ENCODE results near the gene OR51A7. TPM values are rescaled to one million over a fixed set of nuclear protein-coding genes. Genes with fewer than 3 reads are reported as not detected.

Gene OR51A7
- total and polyA plus RNA-seq, 2 of the 8 experiments (the other 6 are each of a cell fraction or from before 2014, with no cell fraction given): not detected

- H3K79me2 ChIP-seq (ENCODE audit: control insufficient read depth in 1 of 2, insufficient read depth in 2 of 2, low read length in 2 of 2): no peaks in the 10 kb centered on the region
- 88% methylated on average over 3 of the region's 3 CpGs; no CpG with 5 or more reads in 1 of the 2 experiments for WGBS, 2 experiments (ENCODE audit: extremely low coverage in 1 of 2, insufficient coverage in 1 of 2, insufficient read length in 1 of 2, insufficient replicate concordance in 2 of 2, low coverage in 1 of 2, low lambda C conversion rate in 2 of 2, missing lambda C conversion rate in 1 of 2)
- CTCF ChIA-PET (ENCODE audit: partially characterized antibody): no interaction called here
- TF ChIP-seq PHF8 (conservative IDR thresholded peaks at IDR 0.05; ENCODE audit: low read depth, low read length): no peak
- no peak for TF ChIP-seq RNF2 (IDR thresholded peaks at IDR 0.05; ENCODE audit: borderline replicate concordance, low read depth, low read length, missing control alignments, poor library complexity, severe bottlenecking)
- no peak for TF ChIP-seq RBBP5 (IDR thresholded peaks at IDR 0.05; ENCODE audit: borderline replicate concordance, low read depth, low read length)
- no peak for TF ChIP-seq JUND (IDR thresholded peaks at IDR 0.05; ENCODE audit: low read length)
Observed at GRCh38 chr11:4886186-4886585, 17.4 kb upstream of the OR51A7 start.

More at GRCh38 chr11:4886186-4886585, 17.4 kb upstream of the OR51A7 start:
- Histone ChIP-seq H3K23ac (ENCODE audit: insufficient read length) (no peak overlapping the region), H3K36me3 (ENCODE audit: control insufficient read depth in 2 of 4, insufficient read depth in 4 of 4, low read length in 3 of 4) (no peaks in the 10 kb centered on the region), H3K4me2 (ENCODE audit: insufficient read depth in 1 of 2, low read depth in 2 of 2, low read length in 2 of 2) (no peak overlapping the region), H3K14ac (ENCODE audit: insufficient read length) (no peak overlapping the region), H3K9ac (replicated peaks in 1 of 4; ENCODE audit: extremely low read depth in 1 of 4, low read depth in 3 of 4, low read length in 3 of 4) (no peak overlapping the region), H3K4ac (replicated peaks; ENCODE audit: insufficient read length, low read depth, low read length) (no peak overlapping the region), H2AFZ (ENCODE audit: low read length) (no peak overlapping the region), H4K8ac (ENCODE audit: extremely low read depth, insufficient read depth, low read length) (no peak overlapping the region), H2BK12ac (ENCODE audit: low read depth, low read length) (no peak overlapping the region), H2BK5ac (ENCODE audit: low read depth, low read length) (no peak overlapping the region), H3K4me3 (ENCODE audit: extremely low read depth in 1 of 4, insufficient read depth in 2 of 4, low read depth in 3 of 4, low read length in 4 of 4) (no peak overlapping the region), H2BK15ac (ENCODE audit: low read length) (no peak overlapping the region), H3K9me3 (ENCODE audit: insufficient read depth in 2 of 2, low read depth in 1 of 2, low read length in 1 of 2) (no peaks in the 10 kb centered on the region), H2BK20ac (ENCODE audit: low read length) (no peak overlapping the region), H3K27me3 (replicated peaks in 1 of 4; ENCODE audit: control insufficient read depth in 3 of 4, extremely low read depth in 1 of 4, insufficient read depth in 3 of 4, low read length in 3 of 4) (no peaks in the 10 kb centered on the region), H2AK5ac (ENCODE audit: low read depth, low read length) (no peak overlapping the region), H2BK120ac (replicated peaks; ENCODE audit: low read depth, low read length) (no peak overlapping the region), H3K23me2 (ENCODE audit: low read depth, low read length) (no peaks in the 10 kb centered on the region), H3K4me1 (replicated peaks in 1 of 4; ENCODE audit: control insufficient read depth in 3 of 4, insufficient read depth in 4 of 4, low read length in 3 of 4) (no peaks in the 10 kb centered on the region), H3K18ac (ENCODE audit: extremely low read depth, low read length) (no peak overlapping the region), H4K5ac (ENCODE audit: insufficient read length, low read depth, low read length) (no peak overlapping the region), H4K91ac (replicated peaks; ENCODE audit: insufficient read length, low read length) (no peak overlapping the region), H3K79me1 (ENCODE audit: low read depth, low read length) (no peaks in the 10 kb centered on the region), H4K20me1 (replicated peaks in 1 of 2; ENCODE audit: control insufficient read depth in 1 of 2, insufficient read depth in 2 of 2, low read length in 2 of 2) (no peaks in the 10 kb centered on the region), H3K56ac (replicated peaks; ENCODE audit: insufficient read length, low read depth, low read length) (no peak overlapping the region), H3K27ac (ENCODE audit: low read depth, low read length) (no peak overlapping the region)
- FAIRE-seq (no peak), DNase-seq (ENCODE audit: low read depth in 1 of 2, low spot score in 2 of 2) (no peak)
- POLR2A ChIA-PET (ENCODE audit: partially characterized antibody): no interaction called here

Measured in H1 (cell line).